Astrocyte (in vitro differentiated cells and primary cell): Measurements from ENCODE around the gene NAA16. TPM values are rescaled to one million over a fixed set of nuclear protein-coding genes. Genes with fewer than 3 reads are reported as not detected.

ENCODE experiments used
- DNase-seq: peaks from one replicate; pipeline ENCODE4 v3.0.0-alpha.2; 2010; ENCODE audit warnings: low read depth
- FAIRE-seq: peaks from 2 replicates; lab custom pipeline; 2011; peaks lifted over from hg19 to GRCh38; lab: Jason Lieb, UNC
- H2AFZ ChIP-seq: 2 replicates; pipeline ENCODE4 v1.6.0; 2012; ENCODE audit warnings: low read depth, low read length, inconsistent platforms
- H3K27ac ChIP-seq: 2 replicates; pipeline ENCODE4 v1.5.1; 2011; ENCODE audit warnings: low read depth, low read length, inconsistent platforms
- H3K27me3 ChIP-seq: 2 replicates; pipeline ENCODE4 v1.6.0; 2011; ENCODE audit warnings: low read length, inconsistent platforms; ENCODE audit not compliant: insufficient read depth
- H3K36me3 ChIP-seq: 2 replicates; pipeline ENCODE4 v1.5.1; 2011; ENCODE audit warnings: low read length, inconsistent platforms; ENCODE audit not compliant: insufficient read depth
- H3K4me1 ChIP-seq: 2 replicates; pipeline ENCODE4 v1.5.1; 2011; ENCODE audit warnings: low read length, inconsistent platforms; ENCODE audit not compliant: insufficient read depth
- H3K4me2 ChIP-seq: 2 replicates; pipeline ENCODE4 v1.6.0; 2012; ENCODE audit warnings: low read length, inconsistent platforms
- H3K4me3 ChIP-seq: 2 replicates; pipeline ENCODE4 v1.5.1; 2011; ENCODE audit warnings: low read depth, mild to moderate bottlenecking, low read length, inconsistent platforms; ENCODE audit not compliant: insufficient read depth
- H3K79me2 ChIP-seq: 2 replicates; pipeline ENCODE4 v1.6.0; 2012; ENCODE audit warnings: mild to moderate bottlenecking, low read length, inconsistent platforms; ENCODE audit not compliant: insufficient read depth
- H3K9ac ChIP-seq: 2 replicates; pipeline ENCODE4 v1.6.0; 2012; ENCODE audit warnings: mild to moderate bottlenecking, low read length, inconsistent platforms
- H3K9me3 ChIP-seq: 2 replicates; pipeline ENCODE4 v1.5.1; 2012; ENCODE audit warnings: low read depth, mild to moderate bottlenecking, low read length, inconsistent platforms; ENCODE audit not compliant: insufficient read depth
- H4K20me1 ChIP-seq: 2 replicates; pipeline ENCODE4 v1.6.0; 2012; ENCODE audit warnings: low read length, inconsistent platforms; ENCODE audit not compliant: insufficient read depth
- H3K27ac Mint-ChIP-seq: one replicate; pipeline ENCODE4 v1.8.0; 2021; ENCODE audit warnings: mild to moderate bottlenecking, mixed read lengths; ENCODE audit not compliant: unreplicated experiment
- H3K27me3 Mint-ChIP-seq: one replicate; pipeline ENCODE4 v1.8.0; 2021; ENCODE audit warnings: low read depth, mixed read lengths; ENCODE audit not compliant: unreplicated experiment
- H3K36me3 Mint-ChIP-seq: one replicate; pipeline ENCODE4 v1.8.0; 2021; ENCODE audit warnings: low read depth, mixed read lengths; ENCODE audit not compliant: unreplicated experiment
- H3K4me1 Mint-ChIP-seq: one replicate; pipeline ENCODE4 v1.8.0; 2021; ENCODE audit warnings: low read depth, mixed read lengths; ENCODE audit not compliant: unreplicated experiment
- H3K4me3 Mint-ChIP-seq: one replicate; pipeline ENCODE4 v1.8.0; 2021; ENCODE audit warnings: mild to moderate bottlenecking, moderate library complexity, mixed read lengths; ENCODE audit not compliant: unreplicated experiment
- H3K9me3 Mint-ChIP-seq: one replicate; pipeline ENCODE4 v1.8.0; 2021; ENCODE audit warnings: mild to moderate bottlenecking, mixed read lengths; ENCODE audit not compliant: unreplicated experiment
- EZH2 ChIP-seq: IDR thresholded peaks from 2 replicates; pipeline ENCODE4 v1.6.1; 2012; ENCODE audit warnings: mild to moderate bottlenecking, low read length, inconsistent platforms; ENCODE audit not compliant: insufficient read depth
- total RNA-seq: library from RNA; stranded (reverse); gene quantifications from 2 replicates; pipeline ENCODE4 v1.2.1, GENCODE V29; 2021
- TF ChIP-seq, protein P1 (sequence below): IDR thresholded peaks from 2 replicates; pipeline ENCODE4 v1.5.1; 2011; ENCODE audit warnings: low read depth, mild to moderate bottlenecking, inconsistent platforms, low read length, moderate library complexity; ENCODE audit not compliant: insufficient read depth

Gene NAA16
- total RNA-seq, 1 donor from 2014 or later, result 11.5 TPM

GRCh38 chr13:41403983-41404382 lies 92.9 kb downstream of the NAA16 start:
- Mint-ChIP-seq H3K4me3 (no peak overlapping the region), H3K4me1 (no peaks in the 10 kb centered on the region), H3K27ac (no peak overlapping the region), H3K9me3 (peaks cover 3% of the 10 kb centered on the region), H3K27me3 (peaks cover 1% of the 10 kb centered on the region), H3K36me3 (no peaks in the 10 kb centered on the region)
- H4K20me1 ChIP-seq, result no peaks in the 10 kb centered on the region
- no peak overlapping the region for H2AFZ ChIP-seq
- FAIRE-seq, result no peak
- H3K27me3 ChIP-seq, result no peaks in the 10 kb centered on the region
- H3K4me1 ChIP-seq, result no peaks in the 10 kb centered on the region
- TF ChIP-seq EZH2, result no peak
- TF ChIP-seq, protein P1, sequence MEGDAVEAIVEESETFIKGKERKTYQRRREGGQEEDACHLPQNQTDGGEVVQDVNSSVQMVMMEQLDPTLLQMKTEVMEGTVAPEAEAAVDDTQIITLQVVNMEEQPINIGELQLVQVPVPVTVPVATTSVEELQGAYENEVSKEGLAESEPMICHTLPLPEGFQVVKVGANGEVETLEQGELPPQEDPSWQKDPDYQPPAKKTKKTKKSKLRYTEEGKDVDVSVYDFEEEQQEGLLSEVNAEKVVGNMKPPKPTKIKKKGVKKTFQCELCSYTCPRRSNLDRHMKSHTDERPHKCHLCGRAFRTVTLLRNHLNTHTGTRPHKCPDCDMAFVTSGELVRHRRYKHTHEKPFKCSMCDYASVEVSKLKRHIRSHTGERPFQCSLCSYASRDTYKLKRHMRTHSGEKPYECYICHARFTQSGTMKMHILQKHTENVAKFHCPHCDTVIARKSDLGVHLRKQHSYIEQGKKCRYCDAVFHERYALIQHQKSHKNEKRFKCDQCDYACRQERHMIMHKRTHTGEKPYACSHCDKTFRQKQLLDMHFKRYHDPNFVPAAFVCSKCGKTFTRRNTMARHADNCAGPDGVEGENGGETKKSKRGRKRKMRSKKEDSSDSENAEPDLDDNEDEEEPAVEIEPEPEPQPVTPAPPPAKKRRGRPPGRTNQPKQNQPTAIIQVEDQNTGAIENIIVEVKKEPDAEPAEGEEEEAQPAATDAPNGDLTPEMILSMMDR, result no peak
- no peak overlapping the region for H3K4me3 ChIP-seq
- H3K9ac ChIP-seq, result no peak overlapping the region
- no peak overlapping the region for H3K4me2 ChIP-seq
- no peaks in the 10 kb centered on the region for H3K79me2 ChIP-seq
- no peaks in the 10 kb centered on the region for H3K36me3 ChIP-seq
- no peaks in the 10 kb centered on the region for H3K9me3 ChIP-seq
- no peak for DNase-seq
- H3K27ac ChIP-seq, result no peak overlapping the region

DNA sequence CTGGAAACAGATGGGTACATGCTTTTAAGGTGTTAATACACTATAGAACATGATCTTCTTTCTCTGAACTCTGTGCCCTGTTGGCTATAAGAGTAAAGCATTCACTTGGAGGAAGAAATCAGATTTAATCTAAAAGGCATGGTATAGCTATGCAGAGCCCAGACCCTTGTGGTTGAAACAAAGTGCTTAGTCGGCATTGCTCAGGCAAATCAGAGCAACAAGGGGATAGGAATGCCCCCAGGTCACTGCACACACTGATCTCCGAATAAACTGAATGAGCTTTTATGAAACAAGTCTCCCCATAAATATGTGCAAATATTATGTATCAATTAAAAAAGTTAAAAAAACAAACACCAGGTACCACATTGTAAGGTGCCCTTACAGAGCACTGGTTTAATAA lies 94.3 kb downstream of the NAA16 start:
- no peak overlapping the region for H2AFZ ChIP-seq
- H3K4me1 ChIP-seq, result no peaks in the 10 kb centered on the region
- no peaks in the 10 kb centered on the region for H3K9me3 ChIP-seq
- no peak overlapping the region for H3K27ac ChIP-seq
- no peaks in the 10 kb centered on the region for H4K20me1 ChIP-seq
- H3K36me3 ChIP-seq, result no peaks in the 10 kb centered on the region
- H3K27me3 Mint-ChIP-seq, result peaks cover 6% of the 10 kb centered on the region
- DNase-seq (no peak), FAIRE-seq (no peak)
- H3K27me3 ChIP-seq, result no peaks in the 10 kb centered on the region
- H3K79me2 ChIP-seq, result no peaks in the 10 kb centered on the region
- H3K4me3 Mint-ChIP-seq, result no peak overlapping the region
- no peak overlapping the region for H3K9ac ChIP-seq
- H3K36me3 Mint-ChIP-seq, result no peaks in the 10 kb centered on the region
- TF ChIP-seq, protein P1, result no peak
- no peak for TF ChIP-seq EZH2
- no peak overlapping the region for H3K4me2 ChIP-seq
- no peaks in the 10 kb centered on the region for H3K4me1 Mint-ChIP-seq
- H3K4me3 ChIP-seq, result no peak overlapping the region
- H3K27ac Mint-ChIP-seq, result no peak overlapping the region
- peaks cover 3% of the 10 kb centered on the region for H3K9me3 Mint-ChIP-seq

- DNase-seq (peak; percentile 46), FAIRE-seq (no peak)
- no peaks in the 10 kb centered on the region for H3K36me3 Mint-ChIP-seq
- H4K20me1 ChIP-seq, result no peaks in the 10 kb centered on the region
- no peak overlapping the region for H3K27ac ChIP-seq
- no peaks in the 10 kb centered on the region for H3K4me1 ChIP-seq
- TF ChIP-seq EZH2, result no peak
- H2AFZ ChIP-seq, result no peak overlapping the region
- no peak overlapping the region for H3K4me2 ChIP-seq
- H3K4me3 Mint-ChIP-seq, result no peak overlapping the region
- no peaks in the 10 kb centered on the region for H3K27me3 ChIP-seq
- H3K4me1 Mint-ChIP-seq, result no peaks in the 10 kb centered on the region
- H3K27me3 Mint-ChIP-seq, result peaks cover 6% of the 10 kb centered on the region
- H3K9me3 ChIP-seq, result no peaks in the 10 kb centered on the region
- H3K4me3 ChIP-seq, result no peak overlapping the region
- no peaks in the 10 kb centered on the region for H3K79me2 ChIP-seq
- no peak overlapping the region for H3K27ac Mint-ChIP-seq
- no peak overlapping the region for H3K9ac ChIP-seq
- H3K9me3 Mint-ChIP-seq, result peaks cover 3% of the 10 kb centered on the region
- no peaks in the 10 kb centered on the region for H3K36me3 ChIP-seq
These were observed 96.3 kb downstream of the NAA16 start for GRCh38 chr13:41407380-41407779.
